HL-60 (cell line): Measurements from ENCODE around the gene CABCOCO1.

ENCODE experiments used
- DNase-seq, 2 experiments: peaks; one replicate each; pipeline ENCODE4 v3.0.0-alpha.2; 2010 to 2020; ENCODE audit warnings: low read depth in 1 of 2, low spot score in 1 of 2
- H3K27ac ChIP-seq: fragments of 250-450 bp; sonication (Bioruptor Pico); replicated peaks from 2 replicates; pipeline ENCODE4 v1.5.1; 2020; ENCODE audit warnings: mild to moderate bottlenecking, moderate library complexity
- H3K27me3 ChIP-seq: fragments of 250-450 bp; sonication (Bioruptor Pico); 2 replicates; pipeline ENCODE4 v1.5.1; 2021; ENCODE audit warnings: mild to moderate bottlenecking, moderate library complexity; ENCODE audit not compliant: insufficient read depth, poor library complexity, severe bottlenecking
- H3K4me3 ChIP-seq: replicated peaks from 2 replicates; pipeline ENCODE4 v1.5.1; 2011; ENCODE audit warnings: mild to moderate bottlenecking, control low read depth, low read length; ENCODE audit not compliant: insufficient read depth
- CTCF ChIP-seq: IDR thresholded peaks from one replicate; pipeline ENCODE4 v1.5.1; 2011; ENCODE audit warnings: low read length, control low read depth, inconsistent platforms; ENCODE audit not compliant: insufficient read depth
- GABPA ChIP-seq: IDR thresholded peaks from 2 replicates; pipeline ENCODE4 v1.6.1; 2012; ENCODE audit warnings: low read depth
- POLR2AphosphoS5 ChIP-seq: IDR thresholded peaks from 2 replicates; pipeline ENCODE4 v1.6.1; 2012; ENCODE audit warnings: low read depth
- REST ChIP-seq: IDR thresholded peaks from 2 replicates; pipeline ENCODE4 v1.6.1; 2012; ENCODE audit warnings: low read depth; ENCODE audit not compliant: insufficient replicate concordance
- SPI1 ChIP-seq: IDR thresholded peaks from 2 replicates; pipeline ENCODE4 v1.6.1; 2012; ENCODE audit warnings: low read depth, mild to moderate bottlenecking, borderline replicate concordance

The CABCOCO1 gene

DNA sequence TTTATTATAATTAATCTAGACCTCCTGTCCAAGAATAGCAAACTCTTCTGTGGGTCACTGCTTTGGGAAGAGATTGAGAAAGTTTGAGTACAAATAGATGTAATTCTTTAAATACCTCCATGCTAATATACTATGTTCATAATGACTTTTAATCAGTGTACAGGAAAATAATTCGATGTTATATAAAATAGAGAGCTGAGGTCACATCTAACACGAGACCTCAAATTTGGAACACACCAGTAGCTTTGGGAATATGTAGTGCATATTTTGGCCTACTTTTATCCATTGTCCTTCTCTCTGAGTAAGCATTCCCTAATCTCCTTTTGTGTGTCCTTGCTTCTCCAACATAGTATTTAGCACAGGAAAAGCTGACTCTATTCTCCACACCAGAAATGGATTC, 27.3 kb upstream of the CABCOCO1 start:
- Histone ChIP-seq H3K4me3 (no peak overlapping the region), H3K27me3 (no peaks in the 10 kb centered on the region), H3K27ac (no peak overlapping the region)
- no peak for DNase-seq
- TF ChIP-seq POLR2AphosphoS5 = no peak
- TF ChIP-seq SPI1 = no peak

GRCh38 chr10:61635932-61636331, 26.8 kb upstream of the CABCOCO1 start:
- DNase-seq = no peak
- H3K4me3 ChIP-seq = no peak overlapping the region
- TF ChIP-seq GABPA = no peak
- TF ChIP-seq CTCF = no peak
- no peak for TF ChIP-seq POLR2AphosphoS5
- no peak for TF ChIP-seq SPI1
- TF ChIP-seq REST = no peak
- H3K27ac ChIP-seq = no peak overlapping the region
- H3K27me3 ChIP-seq = no peaks in the 10 kb centered on the region

DNA sequence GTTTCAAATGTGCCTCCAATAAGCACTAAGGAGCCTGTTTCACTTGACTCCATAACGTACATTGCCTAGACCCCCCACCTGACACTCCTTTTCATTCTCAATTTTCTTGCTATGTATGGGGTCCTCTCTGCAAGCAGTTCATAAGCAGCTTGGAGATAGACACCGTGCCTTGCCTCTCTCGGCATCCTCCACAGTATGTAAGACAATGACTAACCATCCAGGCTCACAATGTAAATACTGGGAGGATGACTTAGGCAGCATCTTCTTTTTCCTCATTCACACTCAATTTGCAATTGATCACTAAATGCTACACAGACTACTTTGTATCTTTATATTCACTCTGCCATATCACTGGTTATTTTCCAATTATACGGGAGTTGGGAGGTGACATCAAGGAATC, 22.8 kb upstream of the CABCOCO1 start:
- Histone ChIP-seq H3K27me3 (no peaks in the 10 kb centered on the region), H3K27ac (no peak overlapping the region), H3K4me3 (no peak overlapping the region)
- no peak for TF ChIP-seq SPI1
- no peak for TF ChIP-seq REST
- no peak for TF ChIP-seq CTCF
- DNase-seq = no peak

DNA sequence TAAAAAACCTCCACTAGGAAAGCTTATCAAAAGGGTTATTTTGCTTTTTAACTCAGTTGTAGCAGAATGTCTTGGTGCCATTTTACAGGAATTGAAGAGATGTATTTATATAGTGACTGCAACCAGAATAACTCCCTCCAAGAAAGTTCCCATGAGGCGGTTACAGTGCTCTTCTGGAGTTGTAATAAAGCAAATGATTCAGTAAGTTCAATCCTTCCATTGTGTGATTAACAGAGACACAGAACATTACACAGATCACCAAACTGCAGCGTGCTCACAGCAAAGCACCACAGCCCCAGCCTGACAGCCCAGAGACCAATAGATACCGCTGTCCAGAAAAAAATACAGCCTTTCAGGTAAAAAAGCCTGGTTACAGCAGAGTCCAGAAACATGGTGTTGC, 21.9 kb upstream of the CABCOCO1 start:
- H3K4me3 ChIP-seq = no peak overlapping the region
- H3K27me3 ChIP-seq = no peaks in the 10 kb centered on the region
- no peak overlapping the region for H3K27ac ChIP-seq
- no peak for DNase-seq
- TF ChIP-seq REST = no peak
- no peak for TF ChIP-seq GABPA
- TF ChIP-seq POLR2AphosphoS5 = no peak
- no peak for TF ChIP-seq CTCF
